ENCODE measurements around the gene MNX1.

Gene MNX1

GRCh38 chr7:157010588-157011332 is at the start of gene MNX1:
Gene MNX1, minus strand, starts transcription at chr7:157010663. Its CDS starts 313 bp downstream, at chr7:157010350.
- DNase-seq (ENCODE audit: low read depth in 2 of 3, low spot score in 1 of 3), result peak in 1 of 3 donors; percentile 41

DNA sequence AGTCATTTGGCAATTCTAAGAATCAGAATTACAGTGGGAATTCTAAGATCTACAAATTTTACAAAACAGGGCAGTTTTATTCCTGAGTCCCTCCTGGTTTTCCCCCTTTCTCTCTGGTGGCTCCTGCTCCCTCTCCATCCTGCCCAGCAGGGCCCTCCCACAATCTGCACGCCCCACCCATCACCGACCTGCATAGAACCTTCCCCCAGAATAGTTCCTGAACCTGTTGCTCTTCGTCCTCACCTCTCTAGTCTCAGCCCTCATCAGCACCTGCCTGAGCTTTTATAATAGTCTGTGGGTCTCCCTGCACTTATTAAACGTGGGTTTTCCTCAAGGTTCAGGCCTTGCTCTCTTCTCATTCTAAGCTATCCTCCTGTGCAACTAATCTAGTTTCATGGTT is 49.1 kb upstream of the MNX1 start:
- no peak for DNase-seq (ENCODE audit: low read depth in 2 of 3, low spot score in 1 of 3)

- DNase-seq (ENCODE audit: low read depth in 2 of 3, low spot score in 1 of 3), result no peak
Observed at GRCh38 chr7:157058701-157059100, 48.2 kb upstream of the MNX1 start.

DNA sequence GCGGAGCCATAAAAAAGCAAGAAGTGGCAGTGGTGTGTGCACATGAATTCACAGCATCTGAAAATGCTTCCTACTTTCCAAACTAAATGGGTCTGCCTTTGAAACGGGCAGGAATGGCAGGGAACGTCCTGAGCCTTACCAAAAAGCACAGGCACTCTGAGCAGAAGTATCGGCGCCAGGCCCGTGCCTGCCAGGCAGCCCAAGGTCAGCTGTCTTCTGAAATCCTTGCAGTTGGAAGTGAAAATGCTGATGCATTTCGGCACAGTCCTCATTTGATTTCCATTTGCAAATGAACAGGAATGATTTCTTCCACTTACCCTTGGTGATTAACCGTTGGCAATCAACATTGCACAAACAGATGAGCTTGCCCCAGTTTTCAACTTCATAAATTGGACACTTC is 47.6 kb upstream of the MNX1 start:
- DNase-seq (ENCODE audit: low read depth in 2 of 3, low spot score in 1 of 3), result no peak

DNA sequence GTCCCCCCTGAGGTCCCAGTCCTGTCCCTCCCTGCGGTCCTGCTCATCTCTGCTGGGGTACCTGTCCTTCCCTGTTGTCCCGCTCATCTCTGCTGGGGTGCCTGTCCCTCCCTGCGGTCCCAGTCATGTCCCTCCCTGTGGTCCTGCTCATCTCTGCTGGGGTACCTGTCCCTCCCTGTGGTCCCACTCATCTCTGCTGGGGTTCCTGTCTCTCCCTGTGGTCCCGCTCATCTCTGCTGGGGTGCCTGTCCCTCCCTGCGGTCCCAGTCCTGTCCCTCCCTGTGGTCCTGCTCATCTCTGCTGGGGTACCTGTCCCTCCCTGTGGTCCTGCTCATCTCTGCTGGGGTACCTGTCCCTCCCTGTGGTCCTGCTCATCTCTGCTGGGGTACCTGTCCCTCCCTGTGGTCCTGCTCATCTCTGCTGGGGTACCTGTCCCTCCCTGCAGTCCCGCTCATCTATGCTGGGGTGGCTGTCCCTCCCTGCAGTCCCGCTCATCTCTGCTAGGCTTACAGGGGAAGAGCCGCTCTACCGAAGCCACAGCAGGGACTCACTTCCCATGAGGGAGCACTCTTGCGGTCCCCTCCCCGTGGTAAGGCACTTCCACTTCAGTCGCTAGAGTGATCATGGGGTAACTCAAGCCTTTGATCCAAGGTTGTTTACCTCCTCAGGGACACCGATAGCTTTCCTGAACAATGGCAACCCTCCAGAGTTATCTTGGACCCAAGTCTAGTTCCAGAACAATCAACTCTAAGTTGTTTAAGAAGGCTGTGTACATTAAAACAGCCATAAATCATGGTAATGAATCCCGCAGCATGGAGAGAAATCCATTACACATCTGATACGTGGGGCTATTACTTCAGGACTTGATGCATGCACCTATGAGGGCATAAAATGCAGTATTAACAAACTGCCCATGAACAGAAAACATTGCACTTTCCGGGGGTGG is 46.8 kb upstream of the MNX1 start:
- DNase-seq (ENCODE audit: low read depth in 2 of 3, low spot score in 1 of 3), result no peak

DNA sequence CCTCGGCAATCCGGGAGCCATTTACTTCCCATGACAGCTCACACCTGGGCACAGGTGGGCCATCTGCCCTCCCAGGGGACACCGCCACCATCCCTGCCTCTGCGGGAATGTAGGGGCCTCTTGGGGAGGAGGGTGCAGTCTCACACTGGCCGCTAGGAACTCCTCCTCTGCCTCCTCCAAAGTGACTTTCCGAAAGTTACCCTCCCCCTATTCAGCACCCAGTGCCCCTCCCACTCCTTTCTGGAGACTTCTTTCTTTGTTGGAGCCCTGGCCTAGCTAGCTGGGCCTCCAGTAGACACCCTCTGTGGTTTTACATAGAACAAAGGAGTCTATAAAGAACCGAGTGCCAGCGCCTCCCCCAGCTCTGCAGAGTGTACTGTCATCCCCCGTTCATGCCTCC is 45.8 kb upstream of the MNX1 start:
- DNase-seq (ENCODE audit: low read depth in 2 of 3, low spot score in 1 of 3), result no peak

GRCh38 chr7:157054927-157055326 is 44.5 kb upstream of the MNX1 start:
- no peak for DNase-seq (ENCODE audit: low read depth in 2 of 3, low spot score in 1 of 3)

DNA sequence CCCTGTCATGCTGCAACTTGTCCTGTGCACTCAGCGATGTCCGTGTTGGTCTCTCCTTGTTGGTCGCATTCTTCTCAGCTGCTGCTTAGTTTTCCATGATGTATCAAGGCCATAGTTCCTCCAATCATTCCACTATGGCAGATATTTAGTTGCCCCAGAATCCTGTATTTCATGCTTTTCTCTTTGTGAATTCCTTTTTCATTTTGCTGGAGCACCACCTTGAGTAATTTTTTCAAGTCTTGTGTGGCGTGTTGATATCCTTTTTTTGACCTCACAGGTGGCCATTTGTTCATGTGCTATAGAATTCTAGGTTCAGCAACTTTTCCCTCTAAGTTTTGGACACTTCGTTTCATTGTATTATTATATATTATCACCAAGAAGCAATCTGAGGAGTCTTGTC is 42.7 kb upstream of the MNX1 start:
- DNase-seq (ENCODE audit: low read depth in 2 of 3, low spot score in 1 of 3), result no peak

- no peak for DNase-seq (ENCODE audit: low read depth in 2 of 3, low spot score in 1 of 3)
Observed at GRCh38 chr7:157047148-157047547, 36.7 kb upstream of the MNX1 start.

DNA sequence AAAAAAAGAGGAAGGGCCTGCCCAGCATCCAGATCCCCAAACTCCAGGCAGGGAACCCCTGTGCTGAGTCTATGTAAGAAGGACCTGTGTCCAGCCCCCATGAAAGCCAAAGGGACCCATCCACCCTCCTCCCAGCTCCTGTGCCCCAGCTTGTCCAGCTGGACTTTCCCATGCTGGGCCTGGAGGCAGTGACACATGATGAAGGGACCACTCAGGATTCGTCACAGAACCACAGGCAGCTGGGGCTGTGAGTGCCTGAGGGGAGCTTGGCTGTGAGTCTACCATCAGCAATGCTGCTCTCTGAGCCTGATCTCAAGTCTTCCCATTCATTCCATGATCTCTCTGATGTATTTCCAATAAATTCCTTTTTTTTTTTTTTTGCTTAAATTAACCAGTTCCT is 36.2 kb upstream of the MNX1 start:
- no peak for DNase-seq (ENCODE audit: low read depth in 2 of 3, low spot score in 1 of 3)

DNA sequence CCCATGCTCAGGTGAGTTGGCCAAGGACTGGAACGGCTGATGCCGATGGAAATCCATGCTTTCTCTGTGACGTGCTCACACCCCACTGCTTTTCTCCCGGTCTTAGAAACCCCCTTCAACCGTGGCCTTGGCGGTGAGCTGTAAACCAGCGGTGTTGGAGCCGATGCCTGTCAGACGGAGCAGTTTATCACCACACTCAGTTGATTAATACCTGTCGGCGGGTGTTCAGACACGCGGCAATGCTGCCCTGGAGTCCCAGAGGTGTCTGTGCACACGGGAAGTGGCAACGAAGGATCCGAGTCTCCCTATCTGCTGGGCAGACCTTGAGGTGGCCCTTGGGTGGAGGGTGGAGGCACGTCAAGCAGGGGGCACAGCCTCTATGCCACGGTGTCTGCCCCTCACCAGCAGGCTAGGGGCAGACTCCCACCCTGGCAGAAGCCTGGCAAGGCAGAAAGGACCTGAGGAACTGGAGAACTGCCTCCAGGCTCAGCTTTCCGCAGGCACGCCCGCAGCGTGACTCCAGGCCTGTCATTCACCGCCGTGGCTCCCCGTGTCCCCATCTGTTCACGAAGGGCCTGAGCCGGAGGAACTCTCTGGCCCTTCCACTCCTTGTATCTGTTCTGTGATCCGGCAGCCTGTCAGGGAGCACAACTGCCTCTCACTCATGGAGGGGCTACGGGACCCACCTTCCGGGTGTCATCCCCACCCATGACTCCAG is 34.6 kb upstream of the MNX1 start:
- no peak for DNase-seq (ENCODE audit: low read depth in 2 of 3, low spot score in 1 of 3)

DNA sequence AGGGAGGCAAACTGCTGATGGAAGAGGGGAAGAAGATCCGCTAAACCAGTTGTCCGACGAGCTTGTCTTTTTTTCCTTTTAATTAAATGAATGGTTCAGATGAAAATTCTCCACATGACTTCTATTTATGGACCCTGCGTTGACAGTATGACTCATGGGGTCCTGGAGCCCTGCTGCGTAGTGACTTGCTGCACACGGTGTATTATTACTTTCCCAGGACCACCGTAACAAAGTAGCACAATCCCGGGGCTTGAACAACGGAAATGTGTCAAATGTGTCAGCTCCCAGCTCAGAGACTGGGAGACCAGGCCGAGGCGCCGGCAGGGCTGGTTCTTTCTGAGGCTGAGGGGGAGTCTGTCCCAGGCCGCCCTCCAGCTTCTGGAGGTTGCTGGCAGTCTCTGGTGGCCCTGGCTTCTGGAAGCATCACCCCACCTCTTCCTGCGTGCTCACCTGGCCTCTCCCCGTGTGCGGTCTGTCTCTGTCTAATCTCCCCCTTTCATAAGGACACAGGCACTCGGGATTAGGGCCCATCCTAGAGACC is 33.8 kb upstream of the MNX1 start:
- DNase-seq (ENCODE audit: low read depth in 2 of 3, low spot score in 1 of 3), result no peak

- DNase-seq (ENCODE audit: low read depth in 2 of 3, low spot score in 1 of 3), result no peak
Observed at GRCh38 chr7:157043745-157044144, 33.3 kb upstream of the MNX1 start.

DNA sequence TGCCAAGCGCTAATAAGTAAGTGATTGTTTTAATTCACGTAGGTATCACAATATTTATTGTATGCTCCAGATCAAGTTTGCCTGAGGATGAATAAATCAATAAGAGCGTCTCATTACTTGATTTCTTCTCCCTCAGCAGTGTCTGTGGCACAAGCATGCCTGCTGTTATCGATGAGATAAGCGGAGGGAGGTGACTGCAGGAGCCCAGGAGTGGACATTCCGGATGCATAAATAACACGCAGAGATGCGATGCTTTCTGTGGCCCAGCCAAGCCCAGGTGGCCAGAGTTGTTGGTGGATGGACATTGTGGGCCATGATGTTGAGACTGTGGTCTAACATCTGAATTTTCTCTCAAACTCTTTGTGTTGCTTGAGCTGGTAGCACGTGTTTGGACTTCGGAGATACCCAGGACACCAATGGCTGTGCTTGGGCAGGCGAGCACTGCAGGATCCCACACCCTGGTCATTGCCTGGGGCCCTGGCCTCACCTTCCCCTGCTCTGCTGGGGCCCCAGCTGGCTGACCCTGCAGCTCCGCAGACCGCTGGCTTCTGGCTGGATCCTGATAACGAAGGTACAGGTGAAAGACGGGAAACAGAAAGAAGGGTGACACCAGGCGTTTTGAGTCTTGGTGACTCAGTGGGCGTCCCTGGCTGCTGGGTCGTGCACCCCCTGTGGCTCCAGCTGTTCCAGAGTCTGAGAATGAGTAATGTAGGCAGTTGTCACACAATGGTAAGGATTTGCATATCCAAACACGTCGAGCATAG is 31.2 kb upstream of the MNX1 start:
- no peak for DNase-seq (ENCODE audit: low read depth in 2 of 3, low spot score in 1 of 3)

DNA sequence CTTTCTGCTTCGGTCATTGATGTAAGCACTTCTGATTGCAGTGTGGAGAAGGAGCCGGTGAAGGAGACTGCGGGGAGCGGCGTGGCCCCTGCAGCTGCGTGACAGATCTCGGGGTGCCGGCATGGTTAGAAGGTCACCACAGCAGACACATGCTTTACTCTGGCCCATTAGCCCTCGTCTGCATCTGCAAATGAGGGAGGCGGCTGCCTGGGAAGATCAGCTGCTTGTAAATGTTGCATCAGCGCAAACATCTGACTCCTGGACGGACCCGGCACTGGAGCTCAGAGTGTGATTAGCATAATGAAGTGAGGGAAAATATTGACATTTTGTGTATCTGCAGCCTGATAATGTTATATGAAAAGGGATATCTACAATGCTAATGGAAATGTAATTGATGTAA is 30.5 kb upstream of the MNX1 start:
- DNase-seq (ENCODE audit: low read depth in 2 of 3, low spot score in 1 of 3), result no peak

DNA sequence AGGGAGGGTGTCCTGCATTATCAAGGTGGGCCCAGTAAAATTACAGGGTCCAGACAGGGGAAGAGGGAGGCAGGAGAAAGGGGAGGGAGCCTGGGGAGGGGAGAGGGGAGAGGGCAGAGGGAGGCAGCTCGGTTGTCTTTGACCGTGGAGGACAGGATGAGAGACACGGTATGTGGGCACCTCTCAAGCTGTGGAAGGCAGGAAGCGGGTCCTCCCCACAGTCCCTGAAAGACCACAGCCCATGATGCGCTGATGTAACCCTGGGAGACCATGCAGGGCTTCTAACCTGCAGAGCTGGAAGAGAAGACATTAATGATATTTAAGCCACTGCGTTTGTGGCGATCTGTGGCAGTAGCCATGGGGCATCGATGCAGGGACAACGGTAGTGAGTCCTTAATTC is 27.2 kb upstream of the MNX1 start:
- DNase-seq (ENCODE audit: low read depth in 2 of 3, low spot score in 1 of 3), result no peak

DNA sequence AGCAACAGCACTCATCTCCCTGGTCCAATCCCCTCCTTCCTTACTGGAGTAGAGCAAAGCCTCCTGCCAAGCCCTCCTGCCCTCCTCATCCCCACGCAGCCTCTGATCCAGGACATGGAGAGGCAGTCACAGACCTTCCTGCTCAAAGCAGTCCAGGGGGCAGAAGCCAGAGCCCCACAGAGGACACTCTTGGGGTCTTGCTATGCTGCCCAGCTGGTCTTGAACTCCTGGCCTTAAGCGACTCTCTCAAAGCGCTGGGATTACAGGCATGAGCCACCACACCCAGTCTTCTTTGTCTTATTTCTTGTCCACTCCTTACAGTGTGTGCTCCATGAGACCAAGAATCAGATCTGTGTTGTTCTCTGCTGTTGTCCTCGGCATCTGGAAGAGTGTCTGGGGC is 26.6 kb upstream of the MNX1 start:
- no peak for DNase-seq (ENCODE audit: low read depth in 2 of 3, low spot score in 1 of 3)

DNA sequence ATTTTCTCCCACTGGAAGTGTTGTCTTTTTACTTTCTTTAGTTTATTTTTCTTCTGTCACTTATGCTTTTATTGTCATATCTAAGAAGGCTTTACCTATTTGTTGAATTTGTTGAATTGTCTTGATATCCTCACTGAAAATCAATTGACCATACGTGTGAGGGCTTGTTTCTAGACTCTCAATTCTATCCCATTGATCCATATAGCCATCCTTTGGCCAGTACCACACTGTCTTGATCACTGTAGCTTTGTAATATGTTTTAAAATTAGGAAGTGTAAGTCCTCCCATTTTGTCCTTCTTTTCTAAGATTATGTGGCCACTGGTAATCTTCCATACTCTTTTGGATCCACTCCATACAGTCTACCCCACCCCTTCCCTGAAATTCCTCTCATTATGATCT is 25.5 kb upstream of the MNX1 start:
- no peak for DNase-seq (ENCODE audit: low read depth in 2 of 3, low spot score in 1 of 3)

DNA sequence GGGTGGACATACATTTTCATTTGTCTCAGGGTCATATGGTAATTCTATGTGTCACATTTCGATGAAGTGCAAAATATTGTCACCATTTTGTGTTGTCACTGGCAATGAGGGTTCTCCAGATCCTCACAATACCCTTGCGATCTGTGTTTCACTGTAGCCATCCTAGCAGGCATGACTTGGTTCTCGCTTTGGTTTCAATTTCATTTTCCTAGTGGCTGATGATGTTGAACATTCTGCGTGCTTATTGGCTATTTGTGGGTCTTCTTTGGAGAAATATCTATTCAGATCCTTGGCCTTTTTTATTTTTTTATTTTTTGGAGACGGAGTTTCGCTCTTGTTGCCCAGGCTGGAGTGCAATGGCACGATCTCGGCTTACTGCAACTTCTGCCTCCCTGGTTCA is 24.8 kb upstream of the MNX1 start:
- DNase-seq (ENCODE audit: low read depth in 2 of 3, low spot score in 1 of 3), result no peak

Data from stimulated activated CD4-positive, alpha-beta T cell treated with anti-CD3 and anti-CD28 coated beads, Interleukin-12 subunit alpha, Interleukin-12 subunit beta, amount 100 ng/mL, for 48 hours (primary cell).